ENCODE data around the gene ERICH3. TPM values are rescaled to one million over a fixed set of nuclear protein-coding genes. Genes with fewer than 3 reads are reported as not detected.

ERICH3 gene
- total and polyA plus RNA-seq, 2 experiments from 2014 or later, result 0.47 TPM; not detected in 1

GRCh38 chr1:74570797-74571492 is 102.6 kb downstream of the ERICH3 start:
- Histone ChIP-seq H3K9me2 (replicated peaks; ENCODE audit: insufficient read depth) (no peaks in the 10 kb centered on the region), H3K9me3 (ENCODE audit: low read depth) (no peaks in the 10 kb centered on the region), H3K36me3 (replicated peaks; ENCODE audit: insufficient read depth, low read depth) (no peaks in the 10 kb centered on the region), H2AFZ (no peak overlapping the region), H3K79me2 (no peaks in the 10 kb centered on the region), H3K4me1 (ENCODE audit: insufficient read depth) (no peaks in the 10 kb centered on the region), H3K27ac (no peak overlapping the region), H3K4me3 (no peak overlapping the region), H3K4me2 (no peak overlapping the region), H4K20me1 (ENCODE audit: insufficient read depth, poor library complexity, severe bottlenecking) (no peaks in the 10 kb centered on the region), H3K27me3 (no peaks in the 10 kb centered on the region)
- DNase-seq (ENCODE audit: low spot score), result no peak
- WGBS (ENCODE audit: low lambda C conversion rate, missing lambda C conversion rate), result 59% methylated on average over 14 of the region's 14 CpGs
- TF ChIP-seq EZH2 (IDR thresholded peaks at IDR 0.05; ENCODE audit: borderline replicate concordance), result no peak
- no peak for TF ChIP-seq EZH2phosphoT487 (IDR thresholded peaks at IDR 0.05; ENCODE audit: low read depth, severe bottlenecking, unreplicated experiment)
- TF ChIP-seq, protein P1, sequence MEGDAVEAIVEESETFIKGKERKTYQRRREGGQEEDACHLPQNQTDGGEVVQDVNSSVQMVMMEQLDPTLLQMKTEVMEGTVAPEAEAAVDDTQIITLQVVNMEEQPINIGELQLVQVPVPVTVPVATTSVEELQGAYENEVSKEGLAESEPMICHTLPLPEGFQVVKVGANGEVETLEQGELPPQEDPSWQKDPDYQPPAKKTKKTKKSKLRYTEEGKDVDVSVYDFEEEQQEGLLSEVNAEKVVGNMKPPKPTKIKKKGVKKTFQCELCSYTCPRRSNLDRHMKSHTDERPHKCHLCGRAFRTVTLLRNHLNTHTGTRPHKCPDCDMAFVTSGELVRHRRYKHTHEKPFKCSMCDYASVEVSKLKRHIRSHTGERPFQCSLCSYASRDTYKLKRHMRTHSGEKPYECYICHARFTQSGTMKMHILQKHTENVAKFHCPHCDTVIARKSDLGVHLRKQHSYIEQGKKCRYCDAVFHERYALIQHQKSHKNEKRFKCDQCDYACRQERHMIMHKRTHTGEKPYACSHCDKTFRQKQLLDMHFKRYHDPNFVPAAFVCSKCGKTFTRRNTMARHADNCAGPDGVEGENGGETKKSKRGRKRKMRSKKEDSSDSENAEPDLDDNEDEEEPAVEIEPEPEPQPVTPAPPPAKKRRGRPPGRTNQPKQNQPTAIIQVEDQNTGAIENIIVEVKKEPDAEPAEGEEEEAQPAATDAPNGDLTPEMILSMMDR (IDR thresholded peaks at IDR 0.05; ENCODE audit: poor library complexity), result no peak

DNA sequence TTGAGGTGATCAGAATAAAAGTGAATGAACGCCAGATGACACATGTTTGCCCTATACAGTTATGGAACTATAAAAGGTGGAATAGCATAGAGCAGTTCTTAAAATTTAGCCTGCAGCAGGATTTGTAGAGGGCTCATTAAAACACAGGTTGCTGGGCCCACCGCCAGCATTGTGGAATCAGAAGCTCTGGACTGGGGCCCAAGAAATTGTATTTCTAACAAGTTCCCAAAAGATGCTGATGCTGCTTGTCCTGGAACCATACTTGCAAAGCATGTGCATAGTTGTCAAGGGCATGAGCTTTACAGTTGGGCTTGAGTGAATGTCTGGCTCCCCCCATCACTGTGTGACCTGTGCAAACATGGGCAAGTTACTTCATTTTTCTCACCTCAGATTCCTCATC is 123.7 kb downstream of the ERICH3 start:
- H3K79me2 ChIP-seq, result no peaks in the 10 kb centered on the region

GRCh38 chr1:74548961-74549750 is 124.4 kb downstream of the ERICH3 start:
- Histone ChIP-seq H3K4me1 (ENCODE audit: insufficient read depth) (no peaks in the 10 kb centered on the region), H3K27me3 (no peaks in the 10 kb centered on the region), H2AFZ (no peak overlapping the region), H4K20me1 (ENCODE audit: insufficient read depth, poor library complexity, severe bottlenecking) (no peaks in the 10 kb centered on the region), H3K4me2 (no peak overlapping the region), H3K36me3 (replicated peaks; ENCODE audit: insufficient read depth, low read depth) (no peaks in the 10 kb centered on the region), H3K4me3 (no peak overlapping the region), H3K9me3 (ENCODE audit: low read depth) (no peaks in the 10 kb centered on the region), H3K79me2 (no peaks in the 10 kb centered on the region), H3K9me2 (replicated peaks; ENCODE audit: insufficient read depth) (no peaks in the 10 kb centered on the region), H3K27ac (no peak overlapping the region)
- TF ChIP-seq, protein P1 (IDR thresholded peaks at IDR 0.05; ENCODE audit: poor library complexity), result no peak
- WGBS (ENCODE audit: low lambda C conversion rate, missing lambda C conversion rate), result 75% methylated on average over 4 of the region's 4 CpGs
- no peak for DNase-seq (ENCODE audit: low spot score)

More for the DNA sequence above, 123.7 kb downstream of the ERICH3 start:
- Histone ChIP-seq H3K36me3 (replicated peaks; ENCODE audit: insufficient read depth, low read depth) (no peaks in the 10 kb centered on the region), H4K20me1 (ENCODE audit: insufficient read depth, poor library complexity, severe bottlenecking) (no peaks in the 10 kb centered on the region), H2AFZ (no peak overlapping the region), H3K9me3 (ENCODE audit: low read depth) (no peaks in the 10 kb centered on the region), H3K4me3 (no peak overlapping the region), H3K4me2 (no peak overlapping the region), H3K27me3 (no peaks in the 10 kb centered on the region), H3K9me2 (replicated peaks; ENCODE audit: insufficient read depth) (no peaks in the 10 kb centered on the region), H3K4me1 (ENCODE audit: insufficient read depth) (no peaks in the 10 kb centered on the region), H3K27ac (no peak overlapping the region)
- TF ChIP-seq, protein P1 (IDR thresholded peaks at IDR 0.05; ENCODE audit: poor library complexity), result no peak
- TF ChIP-seq EZH2phosphoT487 (IDR thresholded peaks at IDR 0.05; ENCODE audit: low read depth, severe bottlenecking, unreplicated experiment) (no peak), EZH2 (IDR thresholded peaks at IDR 0.05; ENCODE audit: borderline replicate concordance) (no peak)
- WGBS (ENCODE audit: low lambda C conversion rate, missing lambda C conversion rate), result 96% methylated on average over 2 of the region's 2 CpGs
- no peak for DNase-seq (ENCODE audit: low spot score)
